HuH-7 (cell line): ENCODE measurements around the gene PSMB7.

Experiments used
- DNase-seq: peaks from one replicate; pipeline ENCODE4 v3.0.0; 2011; ENCODE audit warnings: low spot score

PSMB7 gene

GRCh38 chr9:124384210-124384609, 31.0 kb downstream of the PSMB7 start:
- DNase-seq: no peak

- DNase-seq: no peak
Measured at GRCh38 chr9:124381170-124381945, 33.9 kb downstream of the PSMB7 start.

GRCh38 chr9:124377551-124378406, 37.5 kb downstream of the PSMB7 start:
- no peak for DNase-seq

GRCh38 chr9:124376329-124376728, 38.9 kb downstream of the PSMB7 start:
- DNase-seq: no peak

GRCh38 chr9:124375726-124376125, 39.5 kb downstream of the PSMB7 start:
- no peak for DNase-seq

GRCh38 chr9:124373851-124374250, 41.4 kb downstream of the PSMB7 start:
- no peak for DNase-seq

- no peak for DNase-seq
Measured at GRCh38 chr9:124373386-124373785, 41.9 kb downstream of the PSMB7 start.

- DNase-seq: no peak
Measured at GRCh38 chr9:124372038-124372437, 43.2 kb downstream of the PSMB7 start.

GRCh38 chr9:124370896-124371582, 44.2 kb downstream of the PSMB7 start:
- DNase-seq: no peak

- no peak for DNase-seq
Measured at GRCh38 chr9:124369231-124369797, 45.9 kb downstream of the PSMB7 start.

GRCh38 chr9:124368692-124369091, 46.5 kb downstream of the PSMB7 start:
- DNase-seq: no peak

- no peak for DNase-seq
Measured at GRCh38 chr9:124366476-124367220, 48.6 kb downstream of the PSMB7 start.

GRCh38 chr9:124365036-124365435, 50.2 kb downstream of the PSMB7 start:
- DNase-seq: no peak

GRCh38 chr9:124364141-124364540, 51.1 kb downstream of the PSMB7 start:
- no peak for DNase-seq

- DNase-seq: no peak
Measured at GRCh38 chr9:124363326-124364096, 51.7 kb downstream of the PSMB7 start.

- DNase-seq: no peak
Measured at GRCh38 chr9:124361128-124361527, 54.1 kb downstream of the PSMB7 start.

- DNase-seq: no peak
Measured at GRCh38 chr9:124359855-124360678, 55.2 kb downstream of the PSMB7 start.

GRCh38 chr9:124359426-124359825, 55.8 kb downstream of the PSMB7 start:
- no peak for DNase-seq

- no peak for DNase-seq
Measured at GRCh38 chr9:124358631-124359030, 56.6 kb downstream of the PSMB7 start.
